Left lung (tissue), 10 donors: Measurements from ENCODE around the gene CCDC141. TPM values are rescaled to one million over a fixed set of nuclear protein-coding genes. Genes with fewer than 3 reads are reported as not detected.

Source experiments
- ATAC-seq: fragments of 200-7000 bp; cut with Tn5 transposase; one replicate; pipeline ENCODE4 v1.9.1; 2020; ENCODE audit warnings: moderate library complexity
- DNase-seq, 4 donors: peaks; one replicate each; pipeline ENCODE4 v3.0.0-alpha.2; 2013 to 2020
- H3K27ac ChIP-seq, 2 donors: fragments of 200-600 bp; sonication (generic) in 1 of 2; one replicate each; pipeline versions ENCODE4 v1.5.0 to v1.8.0; 2020 to 2021
- H3K27me3 ChIP-seq, 2 donors: fragments of 200-600 bp; sonication (generic) in 1 of 2; one replicate each; pipeline versions ENCODE4 v1.5.0 to v1.8.0; 2020 to 2021
- H3K36me3 ChIP-seq, 2 donors: fragments of 200-600 bp; sonication (generic) in 1 of 2; one replicate each; pipeline versions ENCODE4 v1.5.0 to v1.8.0; 2020 to 2021
- H3K4me1 ChIP-seq, 2 donors: fragments of 200-600 bp; one replicate each; pipeline ENCODE4 v1.8.0; 2021
- H3K4me3 ChIP-seq, 2 donors: fragments of 200-600 bp; sonication (generic) in 1 of 2; one replicate each; pipeline versions ENCODE4 v1.5.0 to v1.8.0; 2020 to 2021; ENCODE audit warnings: mild to moderate bottlenecking in 1 of 2
- H3K9me3 ChIP-seq, 2 donors: fragments of 200-600 bp; sonication (generic) in 1 of 2; one replicate each; pipeline versions ENCODE4 v1.5.0 to v1.8.0; 2020 to 2021
- intact Hi-C, 2 donors: fragments of 100-400 bp; cut with DNase I; formaldehyde crosslinking; loops; one replicate each; pipeline versions ENCODE4 v1.11.2 to v1.14.2; 2022
- polyA plus RNA-seq, 6 donors: library from polyadenylated mRNA; unstranded; fragments of 120-200 nt; gene quantifications; one replicate each; pipeline ENCODE4 v1.2.1, GENCODE V29; 2013; ENCODE audit not compliant: insufficient read length in 6 of 6
- total RNA-seq, 2 donors: library from RNA; stranded (reverse); fragmentation: NEBNext Ultra II Directional; extraction: Animal tissue kit (Norgen Biotek cat#: 25700); gene quantifications; one replicate each; pipeline ENCODE4 v1.2.1, GENCODE V29; 2021
- TF ChIP-seq, protein P1 (sequence below), 2 donors: fragments of 200-600 bp; sonication (generic) in 1 of 2; IDR thresholded peaks; one replicate each; pipeline versions ENCODE4 v1.5.0 to v1.8.0; 2021; ENCODE audit warnings: antibody characterized with exemption in 2 of 2
- donor health status: DM: no; HTN: yes; CAD: no.
- donor health status: DM: no; HTN: no; CAD: no.

CCDC141 gene
- total and polyA plus RNA-seq, 8 donors, result 1.6 to 29.6 (median 3.2) TPM

- H3K36me3 ChIP-seq, result no peaks in the 10 kb centered on the region
- DNase-seq (no peak), ATAC-seq (no peak)
- peaks cover 0 to 20% of the 10 kb centered on the region in 2 donors for H3K4me1 ChIP-seq
- TF ChIP-seq, protein P1, sequence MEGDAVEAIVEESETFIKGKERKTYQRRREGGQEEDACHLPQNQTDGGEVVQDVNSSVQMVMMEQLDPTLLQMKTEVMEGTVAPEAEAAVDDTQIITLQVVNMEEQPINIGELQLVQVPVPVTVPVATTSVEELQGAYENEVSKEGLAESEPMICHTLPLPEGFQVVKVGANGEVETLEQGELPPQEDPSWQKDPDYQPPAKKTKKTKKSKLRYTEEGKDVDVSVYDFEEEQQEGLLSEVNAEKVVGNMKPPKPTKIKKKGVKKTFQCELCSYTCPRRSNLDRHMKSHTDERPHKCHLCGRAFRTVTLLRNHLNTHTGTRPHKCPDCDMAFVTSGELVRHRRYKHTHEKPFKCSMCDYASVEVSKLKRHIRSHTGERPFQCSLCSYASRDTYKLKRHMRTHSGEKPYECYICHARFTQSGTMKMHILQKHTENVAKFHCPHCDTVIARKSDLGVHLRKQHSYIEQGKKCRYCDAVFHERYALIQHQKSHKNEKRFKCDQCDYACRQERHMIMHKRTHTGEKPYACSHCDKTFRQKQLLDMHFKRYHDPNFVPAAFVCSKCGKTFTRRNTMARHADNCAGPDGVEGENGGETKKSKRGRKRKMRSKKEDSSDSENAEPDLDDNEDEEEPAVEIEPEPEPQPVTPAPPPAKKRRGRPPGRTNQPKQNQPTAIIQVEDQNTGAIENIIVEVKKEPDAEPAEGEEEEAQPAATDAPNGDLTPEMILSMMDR (IDR thresholded peaks at IDR 0.05), result no peak
- H3K27ac ChIP-seq, result no peak overlapping the region
- no peak overlapping the region for H3K4me3 ChIP-seq
- no peaks in the 10 kb centered on the region for H3K9me3 ChIP-seq
- H3K27me3 ChIP-seq, result no peaks in the 10 kb centered on the region
- intact Hi-C loops, result loop anchor here in 1 of 2 donors (5.0 kb wide), 1 partner anchor 116 kb away; no protein-coding TSS in a partner anchor
Observed at GRCh38 chr2:178913049-178913441, 136.9 kb downstream of the CCDC141 start.

DNA sequence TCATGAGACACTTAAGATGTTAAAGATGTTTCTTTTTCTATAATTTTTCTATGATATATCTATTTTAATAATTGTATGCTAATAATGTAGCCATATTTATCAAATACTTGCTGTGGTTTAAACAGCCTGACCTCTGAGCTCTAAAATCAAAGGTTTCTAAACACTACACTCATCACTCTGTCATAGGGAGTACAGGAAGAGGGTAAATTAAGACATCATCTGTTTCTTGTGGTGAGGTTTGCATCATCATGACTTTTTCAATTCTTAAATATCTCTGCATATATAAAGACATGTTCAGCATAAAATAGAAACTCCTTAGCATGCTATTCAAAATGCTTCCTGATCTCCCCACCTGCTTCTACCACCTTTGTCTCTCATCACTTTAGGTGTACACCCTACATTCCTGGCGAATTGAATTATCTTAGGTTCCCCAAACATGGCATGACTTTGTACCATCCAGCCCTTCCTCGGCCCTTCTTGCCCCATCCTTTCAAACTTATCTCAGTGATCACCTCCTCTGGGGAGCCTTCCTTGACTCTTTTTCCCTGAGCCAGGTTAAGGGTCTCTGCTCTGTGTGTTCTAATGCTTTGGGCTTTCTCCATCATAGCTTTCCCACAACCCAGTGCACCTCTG, 137.4 kb downstream of the CCDC141 start:
- Histone ChIP-seq H3K9me3 (no peaks in the 10 kb centered on the region), H3K27ac (no peak overlapping the region), H3K4me1 (peaks cover 0 to 20% of the 10 kb centered on the region in 2 donors), H3K27me3 (no peaks in the 10 kb centered on the region), H3K36me3 (no peaks in the 10 kb centered on the region), H3K4me3 (no peak overlapping the region)
- intact Hi-C loops, result loop anchor here in 1 of 2 donors (5.0 kb wide), 1 partner anchor 115 kb away; no protein-coding TSS in a partner anchor
- ATAC-seq (no peak), DNase-seq (no peak)
- TF ChIP-seq, protein P1 (IDR thresholded peaks at IDR 0.05), result no peak

DNA sequence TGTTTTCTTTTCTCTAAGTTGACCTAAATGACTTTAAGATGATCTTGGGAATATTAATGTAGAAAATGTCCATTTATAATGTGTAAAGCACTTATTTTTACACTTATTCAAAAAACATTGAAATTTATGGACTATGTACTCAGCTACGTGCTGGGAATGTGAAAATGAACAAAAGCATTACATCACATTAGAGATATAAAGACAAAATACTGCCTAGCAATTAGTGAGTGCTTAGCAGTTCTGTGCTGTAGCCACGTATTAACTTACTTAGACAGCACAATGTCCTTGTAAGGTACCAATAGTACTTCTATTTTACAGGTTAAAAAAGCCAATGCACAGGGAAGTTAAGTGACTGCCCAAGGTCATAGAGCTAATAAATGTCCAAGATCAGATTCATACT, 138.9 kb downstream of the CCDC141 start:
- no peak overlapping the region for H3K27ac ChIP-seq
- DNase-seq, result no peak
- no peak overlapping the region for H3K4me3 ChIP-seq
- no peaks in the 10 kb centered on the region for H3K27me3 ChIP-seq
- peaks cover 0 to 20% of the 10 kb centered on the region in 2 donors for H3K4me1 ChIP-seq
- no peaks in the 10 kb centered on the region for H3K9me3 ChIP-seq
- intact Hi-C loops, result loop anchor here in 1 of 2 donors (5.0 kb wide), 1 partner anchor 114 kb away; no protein-coding TSS in a partner anchor
- TF ChIP-seq, protein P1 (IDR thresholded peaks at IDR 0.05), result no peak
- no peak for ATAC-seq
- no peaks in the 10 kb centered on the region for H3K36me3 ChIP-seq

- Histone ChIP-seq H3K36me3 (no peaks in the 10 kb centered on the region), H3K27me3 (no peaks in the 10 kb centered on the region), H3K9me3 (no peaks in the 10 kb centered on the region), H3K4me3 (no peak overlapping the region), H3K4me1 (peaks cover 0 to 20% of the 10 kb centered on the region in 2 donors), H3K27ac (no peak overlapping the region)
- ATAC-seq (peak; percentile 27), DNase-seq (no peak)
- intact Hi-C loops, result loop anchor here in 1 of 2 donors (5.0 kb wide), 1 partner anchor 113 kb away; no protein-coding TSS in a partner anchor
- TF ChIP-seq, protein P1 (IDR thresholded peaks at IDR 0.05), result no peak
Observed at GRCh38 chr2:178910005-178910404, 139.9 kb downstream of the CCDC141 start.

GRCh38 chr2:178909507-178909906, 140.4 kb downstream of the CCDC141 start:
- ATAC-seq, result no peak
- H3K27ac ChIP-seq, result no peak overlapping the region
- H3K9me3 ChIP-seq, result no peaks in the 10 kb centered on the region
- peaks cover 0 to 20% of the 10 kb centered on the region in 2 donors for H3K4me1 ChIP-seq
- no peaks in the 10 kb centered on the region for H3K27me3 ChIP-seq
- intact Hi-C loops, result no loop called here
- H3K36me3 ChIP-seq, result no peaks in the 10 kb centered on the region
- TF ChIP-seq, protein P1 (IDR thresholded peaks at IDR 0.05), result no peak
- DNase-seq, result no peak
- H3K4me3 ChIP-seq, result no peak overlapping the region
